ENCODE data around the gene CTLA4. TPM values are rescaled to one million over a fixed set of nuclear protein-coding genes. Genes with fewer than 3 reads are reported as not detected.

CTLA4 gene
- total and polyA plus RNA-seq, 2 experiments from 2014 or later, result not detected

- Mint-ChIP-seq H3K4me1 (no peaks in the 10 kb centered on the region; the same call in 2 of the 3 replicates), H3K27me3 (ENCODE audit: insufficient read depth, low read depth, poor library complexity) (peaks cover 3% of the 10 kb centered on the region), H3K9me3 (no peaks in the 10 kb centered on the region), H3K36me3 (ENCODE audit: low read depth) (no peaks in the 10 kb centered on the region), H3K27ac (no peak overlapping the region), H3K4me3 (no peak overlapping the region)
- Histone ChIP-seq H3K79me2 (replicated peaks; ENCODE audit: insufficient read depth) (no peaks in the 10 kb centered on the region), H3F3A (replicated peaks; ENCODE audit: low read depth) (no peaks in the 10 kb centered on the region), H3K4me3 (no peak overlapping the region), H3K27me3 (ENCODE audit: insufficient read depth) (no peaks in the 10 kb centered on the region), H3K36me3 (ENCODE audit: insufficient read depth) (no peaks in the 10 kb centered on the region), H2AFZ (no peak overlapping the region), H3K27ac (ENCODE audit: low read depth) (no peak overlapping the region), H4K20me1 (replicated peaks; ENCODE audit: insufficient read depth) (no peaks in the 10 kb centered on the region), H3K9me2 (ENCODE audit: insufficient read depth) (peaks cover 21% of the 10 kb centered on the region), H3K4me1 (ENCODE audit: insufficient read depth) (no peaks in the 10 kb centered on the region), H3K4me2 (no peak overlapping the region)
- ATAC-seq (no peak), DNase-seq (ENCODE audit: low spot score) (no peak)
- no peak for TF ChIP-seq NANOG (IDR thresholded peaks at IDR 0.05; ENCODE audit: borderline replicate concordance)
- no peak for TF ChIP-seq CTCF (conservative IDR thresholded peaks at IDR 0.05; ENCODE audit: low read depth in 2 of 2)
These were observed 19.1 kb downstream of the CTLA4 start for GRCh38 chr2:203886661-203887151.

GRCh38 chr2:203887677-203888076 is 20.1 kb downstream of the CTLA4 start:
- Histone ChIP-seq H3K79me2 (replicated peaks; ENCODE audit: insufficient read depth) (no peaks in the 10 kb centered on the region), H3K4me3 (no peak overlapping the region), H2AFZ (no peak overlapping the region), H3K27me3 (ENCODE audit: insufficient read depth) (no peaks in the 10 kb centered on the region), H3F3A (replicated peaks; ENCODE audit: low read depth) (no peaks in the 10 kb centered on the region), H3K36me3 (ENCODE audit: insufficient read depth) (no peaks in the 10 kb centered on the region), H3K27ac (ENCODE audit: low read depth) (no peak overlapping the region), H3K4me2 (no peak overlapping the region), H4K20me1 (replicated peaks; ENCODE audit: insufficient read depth) (no peaks in the 10 kb centered on the region), H3K9me2 (ENCODE audit: insufficient read depth) (peaks cover 26% of the 10 kb centered on the region), H3K4me1 (ENCODE audit: insufficient read depth) (no peaks in the 10 kb centered on the region)
- H3K9me3 Mint-ChIP-seq, result no peaks in the 10 kb centered on the region
- peaks cover 5% of the 10 kb centered on the region; the same call in 2 of the 3 replicates for H3K4me1 Mint-ChIP-seq
- no peak overlapping the region for H3K27ac Mint-ChIP-seq
- DNase-seq (ENCODE audit: low spot score) (no peak), ATAC-seq (no peak)
- peaks cover 3% of the 10 kb centered on the region for H3K27me3 Mint-ChIP-seq (ENCODE audit: insufficient read depth, low read depth, poor library complexity)
- no peaks in the 10 kb centered on the region for H3K36me3 Mint-ChIP-seq (ENCODE audit: low read depth)
- no peak overlapping the region for H3K4me3 Mint-ChIP-seq
- TF ChIP-seq POLR2AphosphoS5 (IDR thresholded peaks at IDR 0.05; ENCODE audit: low read depth) (no peak), EZH2 (IDR thresholded peaks at IDR 0.05; ENCODE audit: low read depth, unreplicated experiment) (no peak), STAT1 (IDR thresholded peaks at IDR 0.05; ENCODE audit: unreplicated experiment) (no peak), ETS1 (IDR thresholded peaks at IDR 0.05) (no peak), REST (IDR thresholded peaks at IDR 0.05; ENCODE audit: unreplicated experiment) (no peak), ZNF462 (CRISPR knock-in tag; IDR thresholded peaks at IDR 0.05) (no peak), EZH2phosphoT487 (IDR thresholded peaks at IDR 0.05; ENCODE audit: unreplicated experiment) (no peak), CREB1 (CRISPR knock-in tag; IDR thresholded peaks at IDR 0.05; ENCODE audit: low read depth) (no peak)
